Endothelial cell of umbilical vein (primary cell): Measurements from ENCODE around the gene PGAM5. TPM values are rescaled to one million over a fixed set of nuclear protein-coding genes. Genes with fewer than 3 reads are reported as not detected.

ENCODE experiments used
- BruUV-seq: library from RNA; stranded (reverse); fragments of 400-500 nt; replicated peaks from 2 replicates; lab custom pipeline; 2021; lab: Mats Ljungman, UMichigan
- CTCF ChIA-PET: fragments of 300-600, 350-600 bp; sonication (Branson Sonifier 250); formaldehyde crosslinking; loops from one replicate; lab custom pipeline; 2021; ENCODE audit warnings: antibody characterized with exemption, inconsistent platforms; lab: Charles Lee
- POLR2A ChIA-PET: fragments of 300-600, 350-600 bp; sonication (Branson Sonifier 250); formaldehyde crosslinking; loops from one replicate; lab custom pipeline; 2021; ENCODE audit warnings: antibody characterized with exemption, inconsistent platforms; lab: Charles Lee
- DNase-seq: peaks from one replicate; pipeline ENCODE4 v3.0.0-alpha.2; 2011; ENCODE audit warnings: low read depth, low spot score
- FAIRE-seq: peaks from 2 replicates; lab custom pipeline; 2011; peaks lifted over from hg19 to GRCh38; lab: Jason Lieb, UNC
- H2AFZ ChIP-seq: 2 replicates; pipeline ENCODE4 v1.6.0; 2012; ENCODE audit warnings: low read depth, low read length, control low read depth, inconsistent platforms
- H3K27ac ChIP-seq: 2 replicates; pipeline ENCODE4 v1.5.1; 2011; ENCODE audit warnings: low read depth, mild to moderate bottlenecking, control low read depth, low read length, moderate library complexity; ENCODE audit not compliant: insufficient read depth
- H3K27me3 ChIP-seq, 2 experiments: 2 replicates each; pipeline versions ENCODE4 v1.6.0 to v1.6.1; 2011; ENCODE audit warnings: low read length in 2 of 2, mixed read lengths in 1 of 2; ENCODE audit not compliant: control insufficient read depth in 2 of 2, insufficient read depth in 2 of 2
- H3K36me3 ChIP-seq, 2 experiments: 2 replicates in 1 of 2; 3 replicates in 1 of 2; pipeline ENCODE4 v1.5.1; 2011; ENCODE audit warnings: low read length in 2 of 2, mild to moderate bottlenecking in 1 of 2, moderate library complexity in 1 of 2; ENCODE audit not compliant: control insufficient read depth in 2 of 2, insufficient read depth in 2 of 2; ENCODE audit errors: extremely low read depth in 1 of 2
- H3K4me1 ChIP-seq: 3 replicates; pipeline ENCODE4 v1.5.1; 2011; ENCODE audit warnings: mild to moderate bottlenecking, low read length; ENCODE audit not compliant: control insufficient read depth, insufficient read depth; ENCODE audit errors: extremely low read depth
- H3K4me2 ChIP-seq: 2 replicates; pipeline ENCODE4 v1.6.1; 2011; ENCODE audit warnings: low read length, control low read depth, mixed read lengths; ENCODE audit not compliant: insufficient read depth
- H3K4me3 ChIP-seq, 3 experiments: fragments of 200-600 bp in 1 of 3; sonication (generic), shearing (Covaris generic) in 1 of 3; replicated peaks in 1 of 3; 2 replicates each; pipeline ENCODE4 v1.5.1; 2011 to 2016; ENCODE audit warnings: control low read depth in 3 of 3, low read length in 3 of 3, mild to moderate bottlenecking in 2 of 3, inconsistent platforms in 1 of 3, low read depth in 1 of 3, moderate library complexity in 1 of 3; ENCODE audit not compliant: insufficient read depth in 1 of 3
- H3K79me2 ChIP-seq: 2 replicates; pipeline ENCODE4 v1.6.0; 2012; ENCODE audit warnings: low read length, inconsistent platforms; ENCODE audit not compliant: control insufficient read depth, insufficient read depth
- H3K9ac ChIP-seq: replicated peaks from 2 replicates; pipeline ENCODE3; 2011; ENCODE audit warnings: low read length, control low read depth; ENCODE audit not compliant: insufficient read depth; ENCODE audit errors: extremely low read depth
- H3K9me1 ChIP-seq: replicated peaks from 3 replicates; pipeline ENCODE4 v1.6.0; 2011; ENCODE audit warnings: mild to moderate bottlenecking, low read length; ENCODE audit not compliant: control insufficient read depth, insufficient read depth; ENCODE audit errors: extremely low read depth
- H3K9me3 ChIP-seq: replicated peaks from 2 replicates; pipeline ENCODE4 v1.5.1; 2012; ENCODE audit warnings: low read length, inconsistent platforms; ENCODE audit not compliant: control insufficient read depth, insufficient read depth
- H4K20me1 ChIP-seq: replicated peaks from 2 replicates; pipeline ENCODE3; 2011; ENCODE audit warnings: mild to moderate bottlenecking, low read length; ENCODE audit not compliant: control insufficient read depth, insufficient read depth; ENCODE audit errors: extremely low read depth
- EZH2 ChIP-seq: IDR thresholded peaks from 2 replicates; pipeline ENCODE4 v1.6.1; 2012; ENCODE audit warnings: borderline replicate concordance, low read depth, mild to moderate bottlenecking, moderate library complexity, low read length, inconsistent platforms; ENCODE audit not compliant: severe bottlenecking
- FOS ChIP-seq: IDR thresholded peaks from 2 replicates; pipeline ENCODE4 v1.6.1; 2011; ENCODE audit warnings: mild to moderate bottlenecking, low read length, moderate library complexity, borderline replicate concordance; ENCODE audit not compliant: insufficient read depth
- MAX ChIP-seq: IDR thresholded peaks from 2 replicates; pipeline ENCODE4 v1.6.1; 2011; ENCODE audit not compliant: insufficient read depth, insufficient read length
- MYC ChIP-seq: IDR thresholded peaks from one replicate; pipeline ENCODE4 v1.6.1; 2011; ENCODE audit warnings: mild to moderate bottlenecking, low read depth, low read length
- POLR2A ChIP-seq: IDR thresholded peaks from 2 replicates; pipeline ENCODE4 v1.6.1; 2012; ENCODE audit warnings: low read depth, mild to moderate bottlenecking, control low read depth, low read length
- POLR2AphosphoS5 ChIP-seq: IDR thresholded peaks from 2 replicates; pipeline ENCODE4 v1.6.1; 2012; ENCODE audit warnings: low read depth, mild to moderate bottlenecking, control low read depth, low read length, moderate library complexity; ENCODE audit not compliant: insufficient read depth
- dilution Hi-C: fragments of 300-500 bp; cut with MboI; formaldehyde crosslinking; loops from one replicate; pipeline ENCODE4 v1.15.0; 2019; ENCODE audit warnings: low sequenced_read_pairs; ENCODE audit not compliant: extremely low pct_ligation_motif_present
- intact Hi-C: fragments of 100-400 bp; cut with micrococcal nuclease; formaldehyde crosslinking; loops from one replicate; pipeline ENCODE4 v1.10.0; 2022
- polyA plus RNA-seq, 4 experiments: library from polyadenylated mRNA; depleted of rRNA in 3 of 4; stranded (reverse) in 3 of 4; unstranded in 1 of 4; fragments of >200 nt; gene quantifications; 2 replicates each; pipeline versions ENCODE4 v1.2.1 to v1.2.3, GENCODE V29; 2011 to 2012; ENCODE audit warnings: missing spikeins in 1 of 4
- total RNA-seq: library from RNA; stranded (reverse); gene quantifications from 2 replicates; pipeline ENCODE4 v1.2.3, GENCODE V29; 2021

PGAM5 gene
- total and polyA plus RNA-seq, 2 donors (not counting 3 experiments of a cell fraction or from before 2014, with no cell fraction given) = 23.1 to 52.8 TPM

- no peaks in the 10 kb centered on the region for H3K9me1 ChIP-seq
- peak overlapping the region; percentile 73 for H2AFZ ChIP-seq
- dilution Hi-C loops (no loop called here), intact Hi-C loops (loop anchor here (1.0 to 2.0 kb wide), 3 partner anchors 23 to 86 kb away; partner anchors contain the start of genes ANKLE2 and PGAM5)
- H3K4me3 ChIP-seq = peak overlapping the region; percentile 37 to 77 (median 58)
- H3K27me3 ChIP-seq = no peaks in the 10 kb centered on the region
- H4K20me1 ChIP-seq = no peaks in the 10 kb centered on the region
- FAIRE-seq (no peak), DNase-seq (no peak)
- no peaks in the 10 kb centered on the region for H3K9me3 ChIP-seq
- H3K79me2 ChIP-seq = peaks cover 30% of the 10 kb centered on the region
- CTCF ChIA-PET = no interaction called here
- peak overlapping the region; percentile 62 for H3K27ac ChIP-seq
- no TSS peak for BruUV-seq
- no peaks in the 10 kb centered on the region for H3K4me1 ChIP-seq
- no peaks in the 10 kb centered on the region for H3K36me3 ChIP-seq
- POLR2A ChIA-PET = interaction anchor here (0.6 kb wide), 1 partner anchor 8 kb away, joined by 4 read pairs; no protein-coding TSS in a partner anchor
- peak overlapping the region; percentile 86 for H3K9ac ChIP-seq
- TF ChIP-seq MAX (no peak), POLR2AphosphoS5 (no peak), MYC (no peak), POLR2A (no peak), FOS (no peak), EZH2 (no peak)
- H3K4me2 ChIP-seq = peak overlapping the region; percentile 13
These were observed 23.8 kb upstream of the PGAM5 start for GRCh38 chr12:132686825-132687210.
